Measurements from ENCODE around the gene WWOX.

The WWOX gene

DNA sequence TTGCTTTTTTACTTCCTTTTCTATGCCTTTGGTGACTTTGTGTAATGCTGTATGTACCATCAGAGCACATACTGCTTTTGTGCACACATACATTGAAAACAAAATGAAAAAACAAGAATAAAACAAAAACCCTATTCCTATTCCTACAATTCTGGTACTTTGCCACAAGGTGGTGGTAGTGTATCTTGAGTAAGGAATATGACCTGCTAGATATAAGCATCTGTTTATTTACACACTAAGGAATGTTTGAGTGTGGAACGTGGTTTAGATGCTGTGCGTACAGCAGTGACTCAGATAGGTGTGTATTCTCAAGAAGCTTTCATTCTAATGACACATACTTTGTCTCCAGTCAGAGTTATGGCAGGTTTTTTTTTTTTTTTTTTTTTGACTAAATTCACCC, 606.2 kb downstream of the WWOX start:
- H3K4me3 ChIP-seq (ENCODE audit: low read depth, low read length) = no peak overlapping the region
- no peak overlapping the region for H3K27ac ChIP-seq (ENCODE audit: low read depth, low read length)
- no peaks in the 10 kb centered on the region for H3K9me3 ChIP-seq (ENCODE audit: control insufficient read depth, insufficient read depth, low read length)
- H3K36me3 ChIP-seq (ENCODE audit: control insufficient read depth, insufficient read depth, low read length) = no peaks in the 10 kb centered on the region
- no peak overlapping the region for H3K9ac ChIP-seq (ENCODE audit: low read depth, low read length)
- H3K4me1 ChIP-seq (ENCODE audit: control insufficient read depth, insufficient read depth, low read length) = no peaks in the 10 kb centered on the region
- H3K27me3 ChIP-seq (ENCODE audit: control insufficient read depth, insufficient read depth, low read length) = no peaks in the 10 kb centered on the region

- Histone ChIP-seq H3K9ac (ENCODE audit: low read depth, low read length) (no peak overlapping the region), H3K27me3 (ENCODE audit: control insufficient read depth, insufficient read depth, low read length) (no peaks in the 10 kb centered on the region), H3K4me3 (ENCODE audit: low read depth, low read length) (no peak overlapping the region), H3K36me3 (ENCODE audit: control insufficient read depth, insufficient read depth, low read length) (no peaks in the 10 kb centered on the region), H3K27ac (ENCODE audit: low read depth, low read length) (no peak overlapping the region), H3K4me1 (ENCODE audit: control insufficient read depth, insufficient read depth, low read length) (no peaks in the 10 kb centered on the region), H3K9me3 (ENCODE audit: control insufficient read depth, insufficient read depth, low read length) (no peaks in the 10 kb centered on the region)
Observed at GRCh38 chr16:78706637-78707036, 607.2 kb downstream of the WWOX start.

- Histone ChIP-seq H3K36me3 (ENCODE audit: control insufficient read depth, insufficient read depth, low read length) (no peaks in the 10 kb centered on the region), H3K27me3 (ENCODE audit: control insufficient read depth, insufficient read depth, low read length) (no peaks in the 10 kb centered on the region), H3K9ac (ENCODE audit: low read depth, low read length) (no peak overlapping the region), H3K9me3 (ENCODE audit: control insufficient read depth, insufficient read depth, low read length) (no peaks in the 10 kb centered on the region), H3K27ac (ENCODE audit: low read depth, low read length) (peak overlapping the region; percentile 56), H3K4me1 (ENCODE audit: control insufficient read depth, insufficient read depth, low read length) (no peaks in the 10 kb centered on the region), H3K4me3 (ENCODE audit: low read depth, low read length) (no peak overlapping the region)
Observed at GRCh38 chr16:78709137-78709884, 609.9 kb downstream of the WWOX start.

- Histone ChIP-seq H3K4me1 (ENCODE audit: control insufficient read depth, insufficient read depth, low read length) (no peaks in the 10 kb centered on the region), H3K27me3 (ENCODE audit: control insufficient read depth, insufficient read depth, low read length) (no peaks in the 10 kb centered on the region), H3K9me3 (ENCODE audit: control insufficient read depth, insufficient read depth, low read length) (no peaks in the 10 kb centered on the region), H3K27ac (ENCODE audit: low read depth, low read length) (no peak overlapping the region), H3K9ac (ENCODE audit: low read depth, low read length) (no peak overlapping the region), H3K4me3 (ENCODE audit: low read depth, low read length) (no peak overlapping the region), H3K36me3 (ENCODE audit: control insufficient read depth, insufficient read depth, low read length) (no peaks in the 10 kb centered on the region)
Observed at GRCh38 chr16:78715106-78715505, 615.7 kb downstream of the WWOX start.

- Histone ChIP-seq H3K9me3 (ENCODE audit: control insufficient read depth, insufficient read depth, low read length) (no peaks in the 10 kb centered on the region), H3K27ac (ENCODE audit: low read depth, low read length) (no peak overlapping the region), H3K9ac (ENCODE audit: low read depth, low read length) (no peak overlapping the region), H3K4me1 (ENCODE audit: control insufficient read depth, insufficient read depth, low read length) (no peaks in the 10 kb centered on the region), H3K36me3 (ENCODE audit: control insufficient read depth, insufficient read depth, low read length) (no peaks in the 10 kb centered on the region), H3K27me3 (ENCODE audit: control insufficient read depth, insufficient read depth, low read length) (no peaks in the 10 kb centered on the region), H3K4me3 (ENCODE audit: low read depth, low read length) (no peak overlapping the region)
Observed at GRCh38 chr16:78715673-78716072, 616.2 kb downstream of the WWOX start.

GRCh38 chr16:78718141-78718540, 618.7 kb downstream of the WWOX start:
- Histone ChIP-seq H3K27me3 (ENCODE audit: control insufficient read depth, insufficient read depth, low read length) (no peaks in the 10 kb centered on the region), H3K4me1 (ENCODE audit: control insufficient read depth, insufficient read depth, low read length) (no peaks in the 10 kb centered on the region), H3K9me3 (ENCODE audit: control insufficient read depth, insufficient read depth, low read length) (no peaks in the 10 kb centered on the region), H3K27ac (ENCODE audit: low read depth, low read length) (no peak overlapping the region), H3K4me3 (ENCODE audit: low read depth, low read length) (no peak overlapping the region), H3K9ac (ENCODE audit: low read depth, low read length) (no peak overlapping the region), H3K36me3 (ENCODE audit: control insufficient read depth, insufficient read depth, low read length) (no peaks in the 10 kb centered on the region)

- H3K27me3 ChIP-seq (ENCODE audit: control insufficient read depth, insufficient read depth, low read length) = no peaks in the 10 kb centered on the region
- no peak overlapping the region for H3K9ac ChIP-seq (ENCODE audit: low read depth, low read length)
- no peaks in the 10 kb centered on the region for H3K9me3 ChIP-seq (ENCODE audit: control insufficient read depth, insufficient read depth, low read length)
- no peaks in the 10 kb centered on the region for H3K36me3 ChIP-seq (ENCODE audit: control insufficient read depth, insufficient read depth, low read length)
- H3K4me3 ChIP-seq (ENCODE audit: low read depth, low read length) = no peak overlapping the region
- H3K4me1 ChIP-seq (ENCODE audit: control insufficient read depth, insufficient read depth, low read length) = no peaks in the 10 kb centered on the region
- no peak overlapping the region for H3K27ac ChIP-seq (ENCODE audit: low read depth, low read length)
Observed at GRCh38 chr16:78720416-78720815, 621.0 kb downstream of the WWOX start.

DNA sequence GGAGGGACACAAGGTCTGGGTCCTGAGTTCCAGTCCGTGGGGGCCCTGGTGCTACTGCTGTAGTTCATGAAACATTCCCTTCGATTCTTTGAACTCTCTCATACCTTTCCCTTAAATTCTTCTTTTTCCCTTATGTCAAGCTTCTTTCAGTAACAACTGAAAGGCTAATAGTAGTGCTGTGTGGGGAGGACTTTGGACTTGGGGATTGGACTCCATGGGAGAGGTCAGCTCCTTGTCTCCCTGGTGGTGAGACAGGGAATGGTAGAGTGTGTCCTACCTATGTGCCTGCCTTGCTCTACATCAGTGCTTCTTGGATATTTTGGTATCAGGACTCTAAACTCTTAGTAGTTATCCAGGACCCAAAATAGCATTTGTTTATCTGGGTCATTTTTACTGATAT, 628.1 kb downstream of the WWOX start:
- Histone ChIP-seq H3K4me3 (ENCODE audit: low read depth, low read length) (no peak overlapping the region), H3K36me3 (ENCODE audit: control insufficient read depth, insufficient read depth, low read length) (no peaks in the 10 kb centered on the region), H3K27me3 (ENCODE audit: control insufficient read depth, insufficient read depth, low read length) (no peaks in the 10 kb centered on the region), H3K27ac (ENCODE audit: low read depth, low read length) (no peak overlapping the region), H3K9me3 (ENCODE audit: control insufficient read depth, insufficient read depth, low read length) (no peaks in the 10 kb centered on the region), H3K4me1 (ENCODE audit: control insufficient read depth, insufficient read depth, low read length) (no peaks in the 10 kb centered on the region), H3K9ac (ENCODE audit: low read depth, low read length) (no peak overlapping the region)

GRCh38 chr16:78729687-78730086, 630.2 kb downstream of the WWOX start:
- Histone ChIP-seq H3K27ac (ENCODE audit: low read depth, low read length) (no peak overlapping the region), H3K4me3 (ENCODE audit: low read depth, low read length) (no peak overlapping the region), H3K36me3 (ENCODE audit: control insufficient read depth, insufficient read depth, low read length) (no peaks in the 10 kb centered on the region), H3K27me3 (ENCODE audit: control insufficient read depth, insufficient read depth, low read length) (no peaks in the 10 kb centered on the region), H3K9ac (ENCODE audit: low read depth, low read length) (no peak overlapping the region), H3K4me1 (ENCODE audit: control insufficient read depth, insufficient read depth, low read length) (no peaks in the 10 kb centered on the region), H3K9me3 (ENCODE audit: control insufficient read depth, insufficient read depth, low read length) (no peaks in the 10 kb centered on the region)

GRCh38 chr16:78731785-78732184, 632.3 kb downstream of the WWOX start:
- Histone ChIP-seq H3K27ac (ENCODE audit: low read depth, low read length) (no peak overlapping the region), H3K4me1 (ENCODE audit: control insufficient read depth, insufficient read depth, low read length) (no peaks in the 10 kb centered on the region), H3K9me3 (ENCODE audit: control insufficient read depth, insufficient read depth, low read length) (no peaks in the 10 kb centered on the region), H3K36me3 (ENCODE audit: control insufficient read depth, insufficient read depth, low read length) (no peaks in the 10 kb centered on the region), H3K4me3 (ENCODE audit: low read depth, low read length) (no peak overlapping the region), H3K9ac (ENCODE audit: low read depth, low read length) (no peak overlapping the region), H3K27me3 (ENCODE audit: control insufficient read depth, insufficient read depth, low read length) (no peaks in the 10 kb centered on the region)

- Histone ChIP-seq H3K4me1 (ENCODE audit: control insufficient read depth, insufficient read depth, low read length) (no peaks in the 10 kb centered on the region), H3K9ac (ENCODE audit: low read depth, low read length) (no peak overlapping the region), H3K36me3 (ENCODE audit: control insufficient read depth, insufficient read depth, low read length) (no peaks in the 10 kb centered on the region), H3K4me3 (ENCODE audit: low read depth, low read length) (no peak overlapping the region), H3K27ac (ENCODE audit: low read depth, low read length) (no peak overlapping the region), H3K27me3 (ENCODE audit: control insufficient read depth, insufficient read depth, low read length) (no peaks in the 10 kb centered on the region), H3K9me3 (ENCODE audit: control insufficient read depth, insufficient read depth, low read length) (no peaks in the 10 kb centered on the region)
Observed at GRCh38 chr16:78732696-78733095, 633.2 kb downstream of the WWOX start.
